ENCODE measurements around the gene POLR3K. TPM values are rescaled to one million over a fixed set of nuclear protein-coding genes. Genes with fewer than 3 reads are reported as not detected.

The POLR3K gene
- polyA plus RNA-seq, 2 of the 4 experiments (the other 2 are of a cell fraction): 47.6 to 50.9 TPM

DNA sequence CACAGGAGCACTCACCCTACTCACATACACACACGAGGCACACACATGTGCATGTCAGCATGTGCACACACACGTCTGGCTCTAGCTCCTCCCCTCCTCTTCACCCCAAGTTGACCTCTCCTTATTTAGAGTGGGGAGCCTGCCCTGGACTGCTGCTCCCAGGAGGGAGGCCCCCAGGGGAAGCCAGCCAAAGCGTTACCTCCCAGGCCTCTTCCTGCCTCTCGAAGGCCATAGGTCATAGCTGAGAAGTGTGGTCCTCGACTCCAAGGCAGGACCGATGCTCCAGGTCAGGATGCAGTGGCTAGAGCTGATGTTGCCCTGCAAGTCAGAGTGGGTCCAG lies 18.8 kb downstream of the POLR3K start:
- Histone ChIP-seq H3K4me3 (no peak overlapping the region), H3K27ac (no peak overlapping the region), H3K4me1 (no peaks in the 10 kb centered on the region), H3K9me3 (no peaks in the 10 kb centered on the region), H3K4me2 (no peak overlapping the region)
- CTCF ChIA-PET: interaction anchor here (1.0 to 1.8 kb wide), 3 partner anchors 31 to 327 kb away, joined by 3 read pairs; no protein-coding TSS in a partner anchor
- WGBS (ENCODE audit: missing lambda C conversion rate): 85% methylated on average over 4 of the region's 6 CpGs
- DNase-seq (ENCODE audit: low read depth in 1 of 2, low spot score in 1 of 2) (no peak), FAIRE-seq (no peak), ATAC-seq (no peak; a peak in 1 of 6 replicates)
- POLR2A ChIA-PET: no interaction called here
- TF ChIP-seq EHF (CRISPR knock-in tag; IDR thresholded peaks at IDR 0.05): no peak
- TF ChIP-seq CBX8 (IDR thresholded peaks at IDR 0.05): no peak
- TF ChIP-seq KDM5A (IDR thresholded peaks at IDR 0.05): no peak
- TF ChIP-seq, protein P1, sequence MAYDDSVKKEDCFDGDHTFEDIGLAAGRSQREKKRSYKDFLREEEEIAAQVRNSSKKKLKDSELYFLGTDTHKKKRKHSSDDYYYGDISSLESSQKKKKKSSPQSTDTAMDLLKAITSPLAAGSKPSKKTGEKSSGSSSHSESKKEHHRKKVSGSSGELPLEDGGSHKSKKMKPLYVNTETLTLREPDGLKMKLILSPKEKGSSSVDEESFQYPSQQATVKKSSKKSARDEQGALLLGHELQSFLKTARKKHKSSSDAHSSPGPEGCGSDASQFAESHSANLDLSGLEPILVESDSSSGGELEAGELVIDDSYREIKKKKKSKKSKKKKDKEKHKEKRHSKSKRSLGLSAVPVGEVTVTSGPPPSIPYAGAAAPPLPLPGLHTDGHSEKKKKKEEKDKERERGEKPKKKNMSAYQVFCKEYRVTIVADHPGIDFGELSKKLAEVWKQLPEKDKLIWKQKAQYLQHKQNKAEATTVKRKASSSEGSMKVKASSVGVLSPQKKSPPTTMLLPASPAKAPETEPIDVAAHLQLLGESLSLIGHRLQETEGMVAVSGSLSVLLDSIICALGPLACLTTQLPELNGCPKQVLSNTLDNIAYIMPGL (CRISPR knock-in tag; IDR thresholded peaks at IDR 0.05; ENCODE audit: borderline replicate concordance): no peak
- no peak for TF ChIP-seq TFCP2L1 (CRISPR knock-in tag; IDR thresholded peaks at IDR 0.05)
- no peak for TF ChIP-seq RARB (CRISPR knock-in tag; IDR thresholded peaks at IDR 0.05)
- no peak for TF ChIP-seq NPAS2 (CRISPR knock-in tag; IDR thresholded peaks at IDR 0.05; ENCODE audit: borderline replicate concordance)
- TF ChIP-seq, protein P2, sequence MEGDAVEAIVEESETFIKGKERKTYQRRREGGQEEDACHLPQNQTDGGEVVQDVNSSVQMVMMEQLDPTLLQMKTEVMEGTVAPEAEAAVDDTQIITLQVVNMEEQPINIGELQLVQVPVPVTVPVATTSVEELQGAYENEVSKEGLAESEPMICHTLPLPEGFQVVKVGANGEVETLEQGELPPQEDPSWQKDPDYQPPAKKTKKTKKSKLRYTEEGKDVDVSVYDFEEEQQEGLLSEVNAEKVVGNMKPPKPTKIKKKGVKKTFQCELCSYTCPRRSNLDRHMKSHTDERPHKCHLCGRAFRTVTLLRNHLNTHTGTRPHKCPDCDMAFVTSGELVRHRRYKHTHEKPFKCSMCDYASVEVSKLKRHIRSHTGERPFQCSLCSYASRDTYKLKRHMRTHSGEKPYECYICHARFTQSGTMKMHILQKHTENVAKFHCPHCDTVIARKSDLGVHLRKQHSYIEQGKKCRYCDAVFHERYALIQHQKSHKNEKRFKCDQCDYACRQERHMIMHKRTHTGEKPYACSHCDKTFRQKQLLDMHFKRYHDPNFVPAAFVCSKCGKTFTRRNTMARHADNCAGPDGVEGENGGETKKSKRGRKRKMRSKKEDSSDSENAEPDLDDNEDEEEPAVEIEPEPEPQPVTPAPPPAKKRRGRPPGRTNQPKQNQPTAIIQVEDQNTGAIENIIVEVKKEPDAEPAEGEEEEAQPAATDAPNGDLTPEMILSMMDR (IDR thresholded peaks at IDR 0.05): no peak
- TF ChIP-seq FOXS1 (CRISPR knock-in tag; IDR thresholded peaks at IDR 0.05): no peak
- TF ChIP-seq PHF8 (IDR thresholded peaks at IDR 0.05; ENCODE audit: borderline replicate concordance, low read depth): no peak
- TF ChIP-seq MYC (IDR thresholded peaks at IDR 0.05; ENCODE audit: borderline replicate concordance, low read length): no peak
- TF ChIP-seq CEBPB (IDR thresholded peaks at IDR 0.05): no peak
- TF ChIP-seq, protein P3, sequence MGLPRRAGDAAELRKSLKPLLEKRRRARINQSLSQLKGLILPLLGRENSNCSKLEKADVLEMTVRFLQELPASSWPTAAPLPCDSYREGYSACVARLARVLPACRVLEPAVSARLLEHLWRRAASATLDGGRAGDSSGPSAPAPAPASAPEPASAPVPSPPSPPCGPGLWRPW (IDR thresholded peaks at IDR 0.05): no peak
- no peak for TF ChIP-seq ZNF302 (CRISPR knock-in tag; IDR thresholded peaks at IDR 0.05)
- TF ChIP-seq SREBF2 (IDR thresholded peaks at IDR 0.05): no peak

DNA sequence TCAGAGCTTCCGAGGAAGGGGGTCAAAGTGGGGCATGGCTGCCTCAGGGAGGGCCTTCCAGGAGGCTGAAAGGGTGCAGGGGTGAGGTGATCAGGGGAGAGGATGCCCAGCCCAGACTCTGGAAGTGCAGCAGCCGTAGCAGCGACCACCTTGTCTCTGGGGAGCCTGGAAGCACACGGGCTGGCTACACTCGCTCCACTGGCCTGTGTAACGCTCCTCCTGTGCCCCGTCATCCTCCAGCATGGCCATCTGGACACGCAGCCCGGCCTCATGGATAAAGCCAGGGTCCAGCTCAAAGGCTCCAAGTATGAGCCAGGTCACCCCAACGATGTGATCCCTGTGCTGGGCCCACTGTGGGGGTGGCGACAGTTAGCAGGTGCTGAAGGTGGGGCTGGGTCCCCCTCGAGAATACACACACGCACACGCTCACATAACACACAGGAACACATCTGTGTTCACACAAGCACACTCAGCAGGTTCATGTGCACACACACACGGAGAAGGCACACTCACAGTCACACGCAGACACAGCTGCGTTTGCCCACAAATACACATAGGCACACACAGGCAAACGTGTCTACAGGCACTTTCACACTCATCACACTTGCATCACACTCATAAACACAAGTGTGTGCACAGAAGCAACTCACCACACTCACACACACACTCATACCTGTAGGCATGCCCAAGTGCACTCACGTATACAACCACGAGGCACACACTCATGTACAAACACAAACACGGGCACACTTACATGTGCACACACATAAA lies 19.3 kb downstream of the POLR3K start:
- Histone ChIP-seq H3K9me3 (no peaks in the 10 kb centered on the region), H3K27ac (no peak overlapping the region), H3K4me3 (no peak overlapping the region), H3K4me1 (no peaks in the 10 kb centered on the region), H3K4me2 (no peak overlapping the region)
- 85% methylated on average over 21 of the region's 21 CpGs for WGBS (ENCODE audit: missing lambda C conversion rate)
- DNase-seq (ENCODE audit: low read depth in 1 of 2, low spot score in 1 of 2) (no peak), FAIRE-seq (no peak), ATAC-seq (no peak; a peak in 1 of 6 replicates)
- CTCF ChIA-PET: interaction anchor here (1.0 to 1.8 kb wide), 3 partner anchors 31 to 328 kb away, joined by 3 read pairs; no protein-coding TSS in a partner anchor
- POLR2A ChIA-PET: no interaction called here
- TF ChIP-seq, protein P4, sequence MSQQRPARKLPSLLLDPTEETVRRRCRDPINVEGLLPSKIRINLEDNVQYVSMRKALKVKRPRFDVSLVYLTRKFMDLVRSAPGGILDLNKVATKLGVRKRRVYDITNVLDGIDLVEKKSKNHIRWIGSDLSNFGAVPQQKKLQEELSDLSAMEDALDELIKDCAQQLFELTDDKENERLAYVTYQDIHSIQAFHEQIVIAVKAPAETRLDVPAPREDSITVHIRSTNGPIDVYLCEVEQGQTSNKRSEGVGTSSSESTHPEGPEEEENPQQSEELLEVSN (IDR thresholded peaks at IDR 0.05; ENCODE audit: borderline replicate concordance, low read depth): no peak
- TF ChIP-seq MYC (IDR thresholded peaks at IDR 0.05; ENCODE audit: borderline replicate concordance, low read length) (no peak), CBX8 (IDR thresholded peaks at IDR 0.05) (no peak), MAFK (IDR thresholded peaks at IDR 0.05; ENCODE audit: partially characterized antibody) (no peak), NPAS2 (CRISPR knock-in tag; IDR thresholded peaks at IDR 0.05; ENCODE audit: borderline replicate concordance) (no peak), BHLHE40 (IDR thresholded peaks at IDR 0.05; ENCODE audit: low read depth, low read length) (no peak), SREBF2 (IDR thresholded peaks at IDR 0.05) (no peak), CEBPB (IDR thresholded peaks at IDR 0.05) (no peak), POLR2AphosphoS2 (conservative IDR thresholded peaks at IDR 0.05; ENCODE audit: low read length) (no peak), NR3C1 (IDR thresholded peaks at IDR 0.05) (no peak), MAZ (IDR thresholded peaks at IDR 0.05; ENCODE audit: borderline replicate concordance, low read depth, low read length) (no peak), EHMT2 (IDR thresholded peaks at IDR 0.05; ENCODE audit: low read depth) (no peak)
- TF ChIP-seq, protein P5, sequence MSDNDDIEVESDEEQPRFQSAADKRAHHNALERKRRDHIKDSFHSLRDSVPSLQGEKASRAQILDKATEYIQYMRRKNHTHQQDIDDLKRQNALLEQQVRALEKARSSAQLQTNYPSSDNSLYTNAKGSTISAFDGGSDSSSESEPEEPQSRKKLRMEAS (IDR thresholded peaks at IDR 0.05): no peak
- TF ChIP-seq, protein P6, sequence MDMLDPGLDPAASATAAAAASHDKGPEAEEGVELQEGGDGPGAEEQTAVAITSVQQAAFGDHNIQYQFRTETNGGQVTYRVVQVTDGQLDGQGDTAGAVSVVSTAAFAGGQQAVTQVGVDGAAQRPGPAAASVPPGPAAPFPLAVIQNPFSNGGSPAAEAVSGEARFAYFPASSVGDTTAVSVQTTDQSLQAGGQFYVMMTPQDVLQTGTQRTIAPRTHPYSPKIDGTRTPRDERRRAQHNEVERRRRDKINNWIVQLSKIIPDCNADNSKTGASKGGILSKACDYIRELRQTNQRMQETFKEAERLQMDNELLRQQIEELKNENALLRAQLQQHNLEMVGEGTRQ (IDR thresholded peaks at IDR 0.05): no peak
- TF ChIP-seq, protein P7, sequence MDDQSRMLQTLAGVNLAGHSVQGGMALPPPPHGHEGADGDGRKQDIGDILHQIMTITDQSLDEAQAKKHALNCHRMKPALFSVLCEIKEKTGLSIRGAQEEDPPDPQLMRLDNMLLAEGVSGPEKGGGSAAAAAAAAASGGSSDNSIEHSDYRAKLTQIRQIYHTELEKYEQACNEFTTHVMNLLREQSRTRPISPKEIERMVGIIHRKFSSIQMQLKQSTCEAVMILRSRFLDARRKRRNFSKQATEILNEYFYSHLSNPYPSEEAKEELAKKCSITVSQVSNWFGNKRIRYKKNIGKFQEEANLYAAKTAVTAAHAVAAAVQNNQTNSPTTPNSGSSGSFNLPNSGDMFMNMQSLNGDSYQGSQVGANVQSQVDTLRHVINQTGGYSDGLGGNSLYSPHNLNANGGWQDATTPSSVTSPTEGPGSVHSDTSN (IDR thresholded peaks at IDR 0.05): no peak
- TF ChIP-seq, protein P8, sequence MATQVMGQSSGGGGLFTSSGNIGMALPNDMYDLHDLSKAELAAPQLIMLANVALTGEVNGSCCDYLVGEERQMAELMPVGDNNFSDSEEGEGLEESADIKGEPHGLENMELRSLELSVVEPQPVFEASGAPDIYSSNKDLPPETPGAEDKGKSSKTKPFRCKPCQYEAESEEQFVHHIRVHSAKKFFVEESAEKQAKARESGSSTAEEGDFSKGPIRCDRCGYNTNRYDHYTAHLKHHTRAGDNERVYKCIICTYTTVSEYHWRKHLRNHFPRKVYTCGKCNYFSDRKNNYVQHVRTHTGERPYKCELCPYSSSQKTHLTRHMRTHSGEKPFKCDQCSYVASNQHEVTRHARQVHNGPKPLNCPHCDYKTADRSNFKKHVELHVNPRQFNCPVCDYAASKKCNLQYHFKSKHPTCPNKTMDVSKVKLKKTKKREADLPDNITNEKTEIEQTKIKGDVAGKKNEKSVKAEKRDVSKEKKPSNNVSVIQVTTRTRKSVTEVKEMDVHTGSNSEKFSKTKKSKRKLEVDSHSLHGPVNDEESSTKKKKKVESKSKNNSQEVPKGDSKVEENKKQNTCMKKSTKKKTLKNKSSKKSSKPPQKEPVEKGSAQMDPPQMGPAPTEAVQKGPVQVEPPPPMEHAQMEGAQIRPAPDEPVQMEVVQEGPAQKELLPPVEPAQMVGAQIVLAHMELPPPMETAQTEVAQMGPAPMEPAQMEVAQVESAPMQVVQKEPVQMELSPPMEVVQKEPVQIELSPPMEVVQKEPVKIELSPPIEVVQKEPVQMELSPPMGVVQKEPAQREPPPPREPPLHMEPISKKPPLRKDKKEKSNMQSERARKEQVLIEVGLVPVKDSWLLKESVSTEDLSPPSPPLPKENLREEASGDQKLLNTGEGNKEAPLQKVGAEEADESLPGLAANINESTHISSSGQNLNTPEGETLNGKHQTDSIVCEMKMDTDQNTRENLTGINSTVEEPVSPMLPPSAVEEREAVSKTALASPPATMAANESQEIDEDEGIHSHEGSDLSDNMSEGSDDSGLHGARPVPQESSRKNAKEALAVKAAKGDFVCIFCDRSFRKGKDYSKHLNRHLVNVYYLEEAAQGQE (IDR thresholded peaks at IDR 0.05): no peak
